HG02981 (cell line): ENCODE data around the gene HRC.
A peak's percentile ranks its signal among the peaks of the same experiment; 100 is the strongest.
"Not testable (repeated sequence)": the region's sequence is repeated elsewhere in the genome, so short reads cannot be mapped to it uniquely, and the experiment has no call there.

Experiments
- ATAC-seq: cut with Tn5 transposase; IDR thresholded peaks from one replicate; pipeline ENCODE4 v1.9.1; 2021; ENCODE audit warnings: mild to moderate bottlenecking, moderate library complexity; ENCODE audit not compliant: unreplicated experiment

HRC gene

DNA sequence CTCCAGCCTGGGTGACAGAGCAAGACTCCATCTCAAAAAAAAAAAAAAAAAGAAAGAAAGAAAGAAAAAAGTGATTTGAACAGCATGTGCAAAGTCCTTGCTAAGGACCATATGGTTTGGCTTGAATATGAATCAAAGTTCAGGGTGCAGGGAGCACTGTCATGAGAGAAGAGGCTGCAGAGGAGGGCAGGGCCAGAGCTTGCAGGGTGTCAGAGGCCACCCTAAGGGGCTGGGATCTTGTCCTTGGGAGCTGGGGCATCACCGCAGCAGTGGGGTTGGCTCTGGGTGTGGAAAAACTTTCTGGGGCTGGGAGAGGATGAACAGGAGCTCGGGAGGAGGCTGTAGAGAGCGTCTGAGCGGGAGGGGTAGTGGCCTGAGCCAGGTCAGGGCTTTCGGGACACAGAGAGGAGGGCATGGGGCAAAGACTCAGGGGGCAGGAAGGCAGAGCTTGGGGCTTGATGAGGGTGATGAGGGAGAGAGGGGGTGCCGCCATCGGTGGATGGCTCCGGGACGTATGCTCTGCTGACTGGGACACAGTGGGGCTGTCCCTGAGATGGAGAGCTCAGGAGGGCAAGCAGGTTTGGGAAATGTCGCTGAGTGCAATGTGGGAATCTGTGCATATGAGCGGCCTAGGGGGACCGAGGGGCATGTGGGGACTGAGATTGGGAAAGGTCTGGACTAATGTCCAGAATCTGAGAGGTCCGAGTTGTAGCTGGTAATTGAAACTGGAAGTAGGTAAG is 5.4 kb upstream of the HRC start:
- no peak for ATAC-seq

DNA sequence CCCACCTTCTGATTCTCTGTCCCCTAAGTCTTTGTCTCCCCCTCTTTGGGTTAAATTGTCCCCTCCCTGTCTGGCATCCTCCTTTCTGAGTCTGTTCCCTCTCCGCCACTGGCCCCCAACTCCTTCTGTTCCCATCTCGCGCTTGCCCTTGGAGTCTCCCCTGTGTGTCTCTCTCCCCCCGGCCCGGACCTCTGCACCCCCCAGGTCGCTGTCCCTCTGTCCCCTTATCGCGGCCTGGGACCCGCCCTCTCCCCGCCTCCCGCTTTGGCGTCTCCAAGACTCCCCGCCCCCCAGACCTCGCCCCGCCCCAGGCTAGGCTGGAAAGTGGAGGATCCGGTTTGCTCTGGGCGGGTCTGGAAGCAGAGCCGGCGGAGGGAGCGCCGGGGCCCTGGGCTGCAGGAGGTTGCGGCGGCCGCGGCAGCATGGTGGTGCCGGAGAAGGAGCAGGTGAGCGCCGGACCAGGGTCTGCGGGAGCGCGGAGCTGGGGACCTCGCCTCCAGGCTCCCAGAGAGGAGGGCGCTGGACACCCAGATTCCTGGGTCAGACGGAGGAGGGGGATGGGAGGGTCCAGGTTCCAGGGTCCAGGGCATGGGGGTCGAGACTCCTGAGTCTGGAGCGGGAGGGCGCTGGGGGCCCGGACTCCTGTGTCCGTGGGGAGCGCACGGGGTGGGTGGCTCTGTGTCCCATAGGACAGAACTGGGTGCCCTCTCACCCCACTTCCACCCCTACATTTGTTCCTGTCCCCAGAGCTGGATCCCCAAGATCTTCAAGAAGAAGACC is 2.4 kb upstream of the HRC start, which contains the start of gene TRPM4:
Gene TRPM4, plus strand, starts transcription at position 348 of the 780 bp plus-strand sequence. Its CDS starts 75 bp downstream, at position 423.
- no peak for ATAC-seq

DNA sequence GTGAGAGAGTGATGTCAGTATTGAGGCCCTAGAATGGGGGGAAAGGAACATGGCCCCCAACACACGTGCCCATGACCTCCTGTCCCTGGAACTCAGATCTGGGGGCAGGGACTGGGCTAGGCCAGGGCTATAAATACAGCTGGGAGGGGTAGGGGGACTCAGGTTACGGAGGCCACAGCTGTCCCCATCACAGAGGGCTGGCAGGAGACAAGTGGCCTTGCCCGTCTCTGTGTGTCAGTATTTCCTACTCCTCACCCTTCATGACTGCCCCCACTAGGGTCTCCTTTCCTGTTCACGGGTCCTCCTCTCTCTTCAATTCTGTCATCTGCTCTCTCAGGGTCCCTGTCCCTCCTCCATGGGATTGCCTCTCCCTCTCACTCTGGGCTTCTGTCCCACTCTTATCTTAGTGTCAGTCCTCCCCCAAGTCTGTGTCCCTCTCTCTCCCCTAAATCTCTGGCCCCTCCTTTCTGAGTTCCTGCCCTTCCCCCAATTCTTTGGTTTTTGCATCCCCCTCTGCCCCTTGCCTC is 687 bp upstream of the HRC start:
- ATAC-seq, result no peak

DNA sequence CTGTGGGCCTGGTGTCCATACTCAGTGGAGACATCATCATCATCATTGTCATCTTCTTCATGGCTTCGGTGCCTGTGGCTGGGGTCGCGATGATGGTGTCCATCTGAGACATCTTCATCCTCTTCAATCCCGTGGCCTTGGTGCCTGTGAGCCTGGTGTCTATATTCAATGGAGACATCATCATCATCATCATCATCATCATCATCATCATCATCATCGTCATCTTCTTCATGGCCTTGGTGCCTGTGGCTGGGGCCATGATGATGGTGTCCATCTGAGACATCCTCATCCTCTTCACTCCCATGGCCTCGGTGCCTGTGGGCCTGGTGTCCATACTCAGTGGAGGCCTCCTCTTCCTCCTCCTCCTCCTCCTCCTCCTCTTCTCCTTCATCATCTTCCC is 917 bp downstream of the HRC start:
- no peak for ATAC-seq

DNA sequence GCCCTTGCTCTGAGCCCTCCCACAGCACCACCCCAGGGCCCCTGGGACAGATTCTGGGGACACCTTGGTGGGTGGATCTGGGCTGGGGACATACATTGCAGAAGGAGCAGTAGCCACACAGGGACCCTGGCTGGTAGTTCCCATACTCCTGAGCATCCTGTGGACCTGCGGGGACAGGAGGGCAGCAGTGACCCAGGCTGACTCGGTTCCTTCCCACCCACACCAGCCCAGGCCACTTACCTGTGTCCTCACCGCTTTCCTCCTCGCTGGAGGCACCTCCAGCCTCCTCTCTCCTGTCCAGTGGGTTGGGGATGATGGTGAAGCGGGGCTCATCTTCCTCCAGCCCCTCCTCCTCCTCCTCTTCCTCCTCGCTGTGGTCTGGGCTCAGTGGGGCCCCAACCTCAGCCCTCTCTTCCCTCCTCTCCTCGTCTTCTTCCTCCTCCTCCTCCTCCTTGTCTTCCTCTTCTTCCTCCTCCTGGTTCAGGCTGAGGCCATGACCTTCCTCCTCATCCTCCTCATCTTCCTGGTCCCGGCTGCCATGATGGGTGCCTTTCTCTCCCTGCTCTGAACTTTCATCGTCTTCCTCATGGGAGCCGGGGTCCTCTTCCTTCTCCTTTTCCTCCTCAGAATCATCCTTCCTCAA is 1.9 kb downstream of the HRC start:
- ATAC-seq, result no peak

DNA sequence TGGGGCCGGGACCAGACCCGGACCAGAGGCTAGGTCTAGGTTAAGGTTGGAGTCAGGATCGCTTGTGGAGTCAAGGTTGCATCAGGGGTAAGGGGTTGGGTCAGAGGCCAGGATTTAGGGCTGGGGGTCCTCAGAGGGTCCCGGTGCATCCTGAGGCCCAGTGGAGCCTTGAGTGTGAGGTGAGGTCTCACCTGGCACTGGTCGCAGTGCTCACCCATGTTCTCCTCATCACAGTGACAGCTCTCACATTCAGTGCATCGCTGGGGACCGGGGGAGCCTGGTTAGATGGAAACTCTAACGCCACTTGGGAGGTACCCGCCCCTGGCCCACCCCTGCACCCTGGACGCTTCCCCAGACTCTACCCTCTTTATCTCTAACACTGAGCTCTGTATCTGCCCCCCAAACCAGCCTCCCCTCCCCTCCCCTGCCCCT is 3.1 kb downstream of the HRC start:
- ATAC-seq, result no peak

DNA sequence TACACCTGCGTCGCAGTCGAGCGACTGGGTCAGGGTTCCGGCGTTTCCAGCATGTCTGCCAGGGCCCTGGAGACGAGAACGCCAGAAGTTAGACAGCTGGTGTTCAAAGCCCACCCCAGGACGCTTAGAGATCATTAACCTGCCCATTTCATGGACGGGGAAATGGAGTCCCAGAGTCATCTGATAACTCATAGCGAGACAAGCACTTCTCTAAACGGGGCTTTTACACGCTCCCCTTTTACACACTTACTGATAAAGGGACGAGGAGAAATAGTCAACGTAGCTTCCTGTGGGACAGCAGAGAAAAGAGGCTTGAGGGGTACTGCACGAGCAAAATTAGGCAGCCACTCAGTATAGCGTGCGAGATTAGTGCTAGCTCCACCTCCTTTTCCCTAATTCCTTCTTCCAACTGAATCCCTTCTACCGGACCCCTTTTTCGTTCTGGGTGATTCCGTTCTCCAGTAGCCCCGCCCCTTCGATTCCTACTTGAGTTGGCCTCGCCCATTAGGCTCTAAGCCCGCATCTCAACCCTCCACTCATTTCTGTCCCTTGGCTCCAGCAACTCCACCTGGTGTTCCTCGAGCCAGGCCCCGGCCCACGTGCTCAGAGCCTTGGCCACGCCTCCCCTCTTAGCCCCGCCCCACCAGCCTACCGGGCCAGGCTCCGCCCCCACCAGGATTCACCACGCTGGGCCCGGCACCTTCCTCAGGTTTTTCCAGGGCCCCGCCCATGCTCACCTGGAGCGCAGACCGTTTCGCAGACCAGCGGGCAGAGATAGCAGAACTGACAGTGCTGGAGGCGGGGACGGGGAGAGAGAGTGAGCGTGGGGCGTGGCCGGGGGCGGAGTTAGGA is 3.7 kb downstream of the HRC start:
- ATAC-seq, result no peak

DNA sequence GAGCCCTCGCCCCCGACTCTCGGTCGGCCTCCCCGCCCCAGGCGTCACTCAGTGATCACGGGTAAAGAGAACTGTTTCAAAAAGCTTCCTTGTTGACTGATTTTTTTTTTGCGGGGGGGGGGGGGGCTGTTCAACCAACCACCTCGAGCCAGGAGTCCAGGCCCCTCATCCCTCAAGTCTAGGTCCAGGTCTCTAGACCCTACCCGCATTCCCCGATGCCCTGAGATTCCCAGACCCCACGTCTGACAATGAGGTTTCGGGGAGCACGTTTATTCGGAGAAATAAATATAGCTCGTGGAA is 4.3 kb downstream of the HRC start:
- ATAC-seq, result no peak

DNA sequence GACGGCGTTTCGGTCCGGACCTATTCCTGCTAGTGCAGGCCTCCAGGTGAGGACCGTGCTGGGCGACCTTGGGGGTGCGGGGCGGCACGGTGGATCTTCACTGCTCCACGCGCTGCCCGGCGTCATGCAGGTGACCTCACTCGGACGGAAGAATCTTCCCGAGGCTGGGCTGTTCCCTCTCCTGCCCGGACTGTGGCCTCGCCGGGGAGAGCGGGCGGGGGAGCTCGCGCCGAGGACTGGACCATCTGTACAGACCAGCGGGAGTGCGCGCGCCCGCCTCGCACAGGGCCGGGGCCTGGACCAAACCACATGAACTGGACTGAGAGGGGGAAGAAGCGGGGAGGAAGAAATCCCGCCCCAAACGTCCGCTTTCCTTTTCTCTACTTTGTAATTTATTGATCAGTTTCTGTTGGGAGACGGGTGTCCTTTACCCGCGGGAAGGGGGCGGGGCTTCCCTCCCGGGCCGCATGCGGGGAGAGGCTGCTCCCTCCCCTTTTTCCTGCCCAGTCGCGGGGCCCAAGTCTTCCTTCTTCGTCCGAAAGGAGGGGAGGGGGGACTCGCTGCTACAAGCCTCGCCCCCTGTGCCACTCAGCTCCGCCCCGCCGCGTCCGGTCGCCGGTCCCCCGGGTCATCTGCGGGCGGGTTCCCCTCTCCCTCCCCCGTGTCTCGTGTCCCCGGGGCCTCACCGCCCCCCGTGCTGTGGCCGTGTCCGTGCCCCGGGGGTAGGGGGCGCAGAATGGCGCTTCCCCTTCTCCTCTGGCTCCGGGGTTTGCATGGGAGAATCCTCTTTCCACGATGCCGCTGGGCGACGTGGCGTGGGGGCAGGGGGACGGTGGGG is 4.9 kb downstream of the HRC start:
- ATAC-seq, result no peak

DNA sequence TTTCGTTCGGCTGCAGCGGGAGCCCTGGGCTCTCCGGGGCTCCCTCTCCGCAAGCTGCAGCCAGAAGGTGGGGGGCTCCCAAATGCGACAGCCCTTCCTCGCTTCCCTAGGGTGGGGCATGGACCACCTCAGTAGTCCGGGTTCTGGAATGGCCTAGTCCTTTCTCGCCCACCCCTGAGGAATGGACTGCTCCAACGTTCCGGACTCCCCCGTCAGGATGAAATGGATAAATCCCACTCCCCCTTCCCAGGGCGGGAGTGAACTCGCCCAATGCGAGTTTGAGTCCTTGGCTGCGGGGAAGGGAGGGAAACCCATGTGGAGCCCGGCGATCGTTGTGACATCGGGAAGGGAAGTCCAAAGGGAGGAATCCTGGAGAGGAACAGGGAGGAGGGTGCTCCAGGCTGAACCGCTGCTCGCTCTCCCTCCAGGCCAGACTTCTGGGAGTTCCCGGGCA is 5.5 kb downstream of the HRC start:
- ATAC-seq, result no peak

DNA sequence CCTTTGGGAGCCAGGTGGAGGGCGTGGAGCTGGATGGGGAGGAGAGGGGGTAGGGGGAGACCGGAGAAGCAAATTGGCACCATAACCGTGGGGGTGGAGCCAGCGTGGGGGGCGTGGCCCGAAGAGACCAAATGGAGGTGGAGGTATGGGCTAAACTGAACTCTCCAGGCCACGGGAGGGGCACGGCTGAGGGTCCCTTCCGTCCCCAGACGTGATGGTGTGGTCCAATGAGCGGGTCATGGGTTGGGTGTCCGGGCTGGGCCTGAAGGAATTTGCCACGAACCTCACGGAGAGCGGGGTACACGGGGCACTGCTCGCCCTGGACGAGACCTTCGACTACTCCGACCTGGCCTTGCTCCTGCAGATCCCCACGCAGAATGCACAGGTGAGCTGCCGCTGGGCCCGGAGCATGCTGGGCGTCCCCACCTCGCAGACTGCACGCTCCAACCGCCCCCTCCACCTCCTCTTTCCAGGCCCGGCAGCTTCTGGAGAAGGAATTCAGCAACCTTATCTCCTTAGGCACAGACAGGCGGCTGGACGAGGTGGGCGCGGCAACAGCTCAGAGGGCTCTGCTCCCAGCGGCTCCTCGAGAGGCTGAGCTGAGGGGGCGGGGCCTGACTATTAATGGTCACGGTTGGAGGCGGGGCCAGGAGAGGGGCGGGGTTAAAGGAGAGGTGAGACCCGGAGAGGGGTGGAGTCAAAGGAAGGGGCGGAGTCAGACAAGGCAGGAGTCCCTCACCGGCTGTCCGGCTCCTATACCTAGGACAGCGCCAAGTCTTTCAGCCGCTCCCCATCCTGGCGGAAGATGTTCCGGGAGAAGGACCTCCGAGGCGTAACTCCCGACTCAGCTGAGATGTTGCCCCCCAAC is 6.2 kb downstream of the HRC start:
- no peak for ATAC-seq

DNA sequence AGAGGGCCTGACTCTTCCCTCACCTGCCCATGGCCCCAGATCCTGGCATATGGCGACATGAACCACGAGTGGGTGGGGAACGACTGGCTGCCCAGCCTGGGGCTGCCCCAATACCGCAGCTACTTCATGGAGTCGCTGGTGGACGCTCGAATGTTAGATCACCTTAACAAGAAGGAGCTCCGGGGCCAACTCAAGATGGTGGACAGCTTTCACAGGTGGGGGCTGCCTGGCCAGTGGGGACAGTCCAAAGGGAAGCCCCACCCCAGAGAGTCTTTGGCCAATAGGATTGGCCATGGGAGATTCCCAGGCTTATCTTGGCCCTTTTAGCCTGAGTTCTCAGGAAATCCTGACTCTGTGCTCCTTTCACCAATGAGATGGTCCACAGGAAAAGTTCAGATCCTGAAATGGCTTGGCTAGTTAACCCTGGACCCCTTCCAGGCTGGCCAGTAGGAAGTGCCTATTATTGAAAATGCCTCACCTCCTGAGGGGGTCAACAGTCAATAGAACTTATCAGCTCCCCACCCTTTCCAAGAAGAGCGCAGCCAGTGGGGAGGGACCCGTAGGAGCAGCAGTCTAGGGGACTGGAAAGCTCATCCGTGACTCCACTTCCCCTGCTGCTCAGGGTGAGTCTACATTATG is 7.0 kb downstream of the HRC start:
- no peak for ATAC-seq

DNA sequence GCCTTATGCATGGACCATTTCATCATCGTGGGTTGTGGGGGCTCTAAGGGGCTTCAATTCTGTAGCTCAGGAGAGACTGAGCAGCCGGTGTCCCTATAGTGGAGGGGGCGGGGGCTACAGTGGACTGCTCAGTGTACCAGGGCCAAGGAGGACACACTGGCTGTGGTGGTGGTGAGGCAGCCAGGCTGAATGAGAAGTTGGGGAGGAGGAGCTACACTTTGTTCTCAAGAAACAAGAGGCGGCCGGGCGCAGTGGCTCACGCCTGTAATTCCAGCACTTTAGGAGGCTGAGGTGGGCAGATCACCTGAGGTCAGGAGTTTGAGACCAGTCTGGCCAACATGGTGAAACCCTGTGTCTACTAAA is 8.8 kb downstream of the HRC start:
- ATAC-seq, result not testable (repeated sequence)

DNA sequence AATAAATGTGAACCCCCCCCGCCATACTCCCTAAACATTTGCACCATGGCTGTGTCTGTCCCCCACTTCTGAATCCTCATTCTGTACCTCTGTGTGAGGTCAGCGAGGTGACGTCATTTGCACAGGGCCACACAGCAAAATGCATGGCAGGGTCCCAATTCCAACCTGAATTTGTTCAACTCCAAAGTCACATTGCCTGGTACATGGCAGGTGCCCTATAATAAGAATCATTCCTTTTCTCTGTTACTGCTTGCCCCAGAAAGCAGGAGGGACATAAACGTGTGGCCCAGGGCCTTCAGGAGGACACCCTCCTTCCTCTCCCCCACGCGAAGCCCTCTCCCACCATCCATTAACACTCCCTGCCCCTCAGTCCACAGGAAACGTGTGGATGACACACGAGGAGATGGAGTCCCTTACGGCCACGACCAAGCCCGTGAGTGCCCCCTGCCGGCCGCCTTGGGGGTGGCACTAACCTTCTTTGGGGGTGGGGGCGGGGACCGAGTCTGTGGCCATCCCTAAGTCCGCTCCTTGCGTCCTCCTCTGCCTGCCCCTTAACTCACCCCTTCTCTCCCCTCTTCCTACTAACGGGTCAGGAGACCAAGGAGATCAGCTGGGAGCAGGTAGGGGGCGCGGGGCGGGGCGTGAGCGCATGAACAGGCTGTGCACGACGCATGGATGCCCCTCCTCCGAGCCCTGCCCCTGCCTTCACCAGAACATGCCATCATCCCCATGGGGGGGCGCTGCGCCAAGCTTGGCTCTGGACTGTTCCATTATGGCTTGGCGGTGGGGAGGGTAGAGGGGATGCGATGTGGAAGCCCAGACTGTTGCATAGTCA is 9.4 kb downstream of the HRC start:
- ATAC-seq, result no peak

DNA sequence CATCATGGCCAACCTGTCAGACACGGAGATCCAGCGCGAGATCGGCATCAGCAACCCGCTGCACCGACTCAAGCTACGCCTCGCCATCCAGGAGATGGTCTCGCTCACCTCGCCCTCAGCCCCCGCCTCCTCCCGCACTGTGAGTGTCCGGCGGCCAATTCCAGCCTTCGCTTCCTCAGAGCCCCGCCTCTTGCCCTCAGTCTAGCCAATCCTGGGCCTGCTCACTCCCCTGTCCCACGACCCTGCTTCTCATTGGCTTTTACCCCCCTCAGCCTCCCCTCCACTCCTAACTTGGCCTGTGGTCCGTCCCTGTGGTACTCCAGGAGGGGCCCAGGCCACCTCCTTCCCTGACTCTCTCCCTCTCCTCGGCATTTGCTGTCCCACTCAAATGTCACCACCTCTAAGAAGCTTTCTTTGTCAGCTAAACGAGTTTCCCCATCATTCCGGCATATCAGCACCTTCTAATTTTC is 12.3 kb downstream of the HRC start:
- ATAC-seq, result peak; percentile 60

DNA sequence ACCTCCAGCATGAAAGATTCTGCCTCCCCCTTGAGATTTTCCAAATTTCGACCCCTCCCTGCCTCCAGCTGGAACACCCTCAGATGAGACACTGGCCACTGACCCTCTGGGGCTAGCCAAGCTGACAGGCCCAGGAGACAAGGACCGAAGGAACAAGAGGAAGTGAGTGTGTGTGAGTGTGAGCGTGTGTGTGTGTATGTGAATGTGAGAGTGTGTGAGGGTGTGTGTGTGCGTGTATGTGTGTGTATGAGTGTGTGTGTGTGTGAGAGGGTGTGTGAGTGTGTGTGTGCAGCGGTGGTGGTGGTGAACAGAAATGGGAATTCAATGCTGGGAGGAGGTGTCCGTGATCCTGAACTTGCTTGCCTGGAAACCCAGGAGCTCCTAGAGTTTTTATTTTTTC is 13.8 kb downstream of the HRC start:
- no peak for ATAC-seq

DNA sequence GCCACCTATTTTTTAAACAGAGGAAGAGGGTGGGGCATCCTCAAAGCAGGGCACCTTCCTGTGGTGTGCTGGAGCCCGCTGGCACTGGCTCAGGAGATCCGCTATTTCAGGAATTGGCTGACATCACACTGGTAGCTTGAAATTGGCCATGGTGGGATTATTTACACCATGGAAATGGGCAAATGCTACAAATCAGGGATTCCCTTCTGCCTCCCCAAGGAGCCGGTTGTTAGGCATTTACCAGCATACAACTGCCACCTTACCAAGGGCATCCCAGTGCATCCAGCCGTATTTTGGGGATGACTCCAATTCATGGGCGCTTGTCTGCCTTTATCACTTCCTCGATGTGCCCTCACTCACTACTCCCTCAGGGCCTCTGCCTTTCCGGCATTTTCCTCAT is 14.2 kb downstream of the HRC start:
- no peak for ATAC-seq

DNA sequence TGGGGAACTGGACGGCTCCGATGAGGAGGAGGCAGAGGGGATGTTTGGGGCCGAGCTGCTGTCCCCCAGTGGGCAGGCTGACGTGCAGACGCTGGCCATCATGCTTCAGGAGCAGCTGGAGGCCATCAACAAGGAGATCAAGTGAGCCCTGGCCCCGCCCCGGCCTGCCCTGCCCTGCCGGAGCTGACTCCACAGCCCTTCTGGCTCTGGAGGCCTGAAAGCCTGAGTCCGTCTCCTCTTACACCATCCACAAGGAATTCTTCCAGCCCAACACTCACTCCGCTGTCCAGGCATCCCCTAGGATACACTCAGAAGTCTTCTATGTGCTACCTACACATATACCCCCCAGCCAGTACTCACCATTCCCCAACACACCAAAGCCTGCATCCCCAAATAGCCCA is 18.4 kb downstream of the HRC start:
- ATAC-seq, result no peak
